HCT116 (cell line): ENCODE results near the gene MAP2K1. TPM values are rescaled to one million over a fixed set of nuclear protein-coding genes. Genes with fewer than 3 reads are reported as not detected.
A peak's percentile ranks its signal among the peaks of the same experiment; 100 is the strongest.

Source experiments
- ATAC-seq: fragments of 200-7000 bp; cut with Tn5 transposase; 2 replicates; pipeline ENCODE4 v1.9.1; 2020; ENCODE audit warnings: mild to moderate bottlenecking, moderate library complexity
- BruUV-seq: library from RNA; stranded (reverse); fragments of 400-500 nt; replicated peaks from 2 replicates; lab custom pipeline; 2021; lab: Mats Ljungman, UMichigan
- CTCF ChIA-PET: fragments of 300-600 bp; sonication (Branson Sonifier 250); formaldehyde crosslinking; loops from one replicate; lab custom pipeline; 2021; ENCODE audit warnings: antibody characterized with exemption; lab: Charles Lee
- POLR2A ChIA-PET: fragments of 300-600, 350-600 bp; sonication (Branson Sonifier 250); formaldehyde crosslinking; loops from one replicate; lab custom pipeline; 2021; ENCODE audit warnings: antibody characterized with exemption; lab: Charles Lee
- RAD21 ChIA-PET, 2 experiments: fragments of 300-600 bp; sonication (Branson Sonifier 250); formaldehyde crosslinking; loops; one replicate each; lab custom pipeline; 2023; ENCODE audit warnings: low total read pairs in 2 of 2; ENCODE audit not compliant: uncharacterized antibody in 2 of 2, unreplicated experiment in 2 of 2, low non-redundant PET in 1 of 2; lab: Charles Lee
- DNase-seq: peaks from one replicate; pipeline ENCODE4 v3.0.0-alpha.2; 2010; ENCODE audit warnings: low read depth, low spot score
- H2AFZ ChIP-seq: fragments of 200-600 bp; shearing (Covaris generic), sonication (generic); 2 replicates; pipeline ENCODE4 v1.6.1; 2017; ENCODE audit warnings: low read depth, mixed run types, mixed read lengths, antibody characterized with exemption, low read length; ENCODE audit not compliant: poor library complexity, severe bottlenecking
- H3K27ac ChIP-seq: 2 replicates; pipeline ENCODE4 v1.5.1; 2012; ENCODE audit warnings: low read depth, low read length
- H3K27me3 ChIP-seq: fragments of 200-600 bp; sonication (generic); 2 replicates; pipeline ENCODE4 v1.6.1; 2016; ENCODE audit warnings: mixed run types, low read length, mixed read lengths; ENCODE audit not compliant: insufficient read depth
- H3K36me3 ChIP-seq, 2 experiments: fragments of 200-500 bp in 1 of 2; fragments of 200-600 bp in 1 of 2; sonication (Bioruptor generic) in 1 of 2; sonication (generic) in 1 of 2; 2 replicates each; pipeline versions ENCODE4 v1.5.1 to v1.6.1; 2014 to 2016; ENCODE audit warnings: low read length in 2 of 2, inconsistent platforms in 1 of 2, mixed read lengths in 1 of 2, mixed run types in 1 of 2; ENCODE audit not compliant: insufficient read depth in 2 of 2, control insufficient read depth in 1 of 2
- H3K4me1 ChIP-seq, 2 experiments: fragments of 200-600 bp in 1 of 2; sonication (generic) in 1 of 2; 2 replicates each; pipeline versions ENCODE4 v1.5.1 to v1.6.1; 2012 to 2017; ENCODE audit warnings: low read length in 2 of 2, inconsistent platforms in 1 of 2, mild to moderate bottlenecking in 1 of 2, mixed read lengths in 1 of 2, mixed run types in 1 of 2, moderate library complexity in 1 of 2; ENCODE audit not compliant: insufficient read depth in 2 of 2, control insufficient read depth in 1 of 2
- H3K4me2 ChIP-seq: fragments of 200-600 bp; sonication (generic); 2 replicates; pipeline ENCODE4 v1.6.1; 2017; ENCODE audit warnings: mixed run types, low read length, mixed read lengths
- H3K4me3 ChIP-seq, 2 experiments: fragments of 200-600 bp in 1 of 2; sonication (generic) in 1 of 2; replicated peaks in 1 of 2; 2 replicates each; pipeline ENCODE4 v1.5.1; 2011 to 2016; ENCODE audit warnings: low read length in 2 of 2, control low read depth in 1 of 2, low read depth in 1 of 2, mild to moderate bottlenecking in 1 of 2, mixed read lengths in 1 of 2, mixed run types in 1 of 2
- H3K79me2 ChIP-seq: fragments of 200-600 bp; sonication (generic); 2 replicates; pipeline ENCODE4 v1.6.1; 2017; ENCODE audit warnings: mild to moderate bottlenecking, mixed run types, low read length, moderate library complexity, mixed read lengths; ENCODE audit not compliant: insufficient read depth
- H3K9ac ChIP-seq: fragments of 200-600 bp; sonication (generic); 2 replicates; pipeline ENCODE4 v1.6.1; 2016; ENCODE audit warnings: low read length, mixed read lengths
- H3K9me2 ChIP-seq: fragments of 200-600 bp; sonication (generic), shearing (Covaris generic); 2 replicates; pipeline ENCODE4 v1.6.1; 2017; ENCODE audit warnings: mixed run types, mild to moderate bottlenecking, moderate library complexity; ENCODE audit not compliant: insufficient read depth
- H3K9me3 ChIP-seq, 2 experiments: fragments of 200-500 bp in 1 of 2; fragments of 200-600 bp in 1 of 2; sonication (Bioruptor generic) in 1 of 2; sonication (generic) in 1 of 2; 2 replicates each; pipeline ENCODE4 v1.6.1; 2014 to 2017; ENCODE audit warnings: low read length in 2 of 2, mixed read lengths in 2 of 2, inconsistent platforms in 1 of 2, low read depth in 1 of 2, mild to moderate bottlenecking in 1 of 2, mixed run types in 1 of 2, moderate library complexity in 1 of 2; ENCODE audit not compliant: control insufficient read depth in 1 of 2, insufficient read depth in 1 of 2
- H4K20me1 ChIP-seq: fragments of 200-600 bp; sonication (generic), shearing (Covaris generic); 2 replicates; pipeline ENCODE4 v1.6.1; 2017; ENCODE audit warnings: mixed run types, mild to moderate bottlenecking, moderate library complexity; ENCODE audit not compliant: insufficient read depth
- CBX3 ChIP-seq: IDR thresholded peaks from 2 replicates; pipeline ENCODE4 v1.6.1; 2012; ENCODE audit warnings: low read depth
- CTCF ChIP-seq, 3 experiments: fragments of 200-600 bp in 1 of 3; sonication (generic) in 1 of 3; IDR thresholded peaks in 2 of 3; conservative IDR thresholded peaks in 1 of 3; 2 replicates each; pipeline ENCODE4 v1.5.1; 2012 to 2017; ENCODE audit warnings: low read depth in 2 of 3, low read length in 2 of 3, antibody characterized with exemption in 1 of 3, borderline replicate concordance in 1 of 3, control low read depth in 1 of 3, mild to moderate bottlenecking in 1 of 3, mixed read lengths in 1 of 3, mixed run types in 1 of 3, moderate library complexity in 1 of 3; ENCODE audit not compliant: insufficient read depth in 1 of 3
- EGR1 ChIP-seq: IDR thresholded peaks from 2 replicates; pipeline ENCODE4 v1.6.1; 2012; ENCODE audit warnings: low read depth
- FOSL1 ChIP-seq: IDR thresholded peaks from 2 replicates; pipeline ENCODE4 v1.6.1; 2012; ENCODE audit warnings: low read depth
- MAX ChIP-seq: IDR thresholded peaks from 2 replicates; pipeline ENCODE4 v1.6.1; 2012
- POLR2A ChIP-seq: IDR thresholded peaks from 2 replicates; pipeline ENCODE4 v1.7.0; 2011; ENCODE audit warnings: borderline replicate concordance; ENCODE audit not compliant: insufficient read depth, insufficient read length; ENCODE audit errors: extremely low read depth
- YY1 ChIP-seq: IDR thresholded peaks from 2 replicates; pipeline ENCODE4 v1.6.1; 2011; ENCODE audit warnings: low read length, low read depth, moderate library complexity, mild to moderate bottlenecking; ENCODE audit not compliant: insufficient replicate concordance; ENCODE audit errors: extremely low read depth
- ZFX ChIP-seq: fragments of 450-650 bp; IDR thresholded peaks from 2 replicates; pipeline ENCODE4 v1.6.1; 2017
- intact Hi-C: fragments of 100-400 bp; cut with micrococcal nuclease; formaldehyde crosslinking; loops from 2 replicates; pipeline ENCODE4 v1.10.0; 2022
- total RNA-seq: library from RNA; stranded (reverse); gene quantifications from one replicate; pipeline ENCODE4 v1.2.1, GENCODE V29; 2021; ENCODE audit not compliant: unreplicated experiment

MAP2K1 gene
- total RNA-seq, 1 experiment from 2014 or later: 52.3 TPM

- peak overlapping the region; percentile 80 for H3K9ac ChIP-seq
- H3K27me3 ChIP-seq: no peaks in the 10 kb centered on the region
- peaks cover 5% of the 10 kb centered on the region; the same call in 1 of the 2 replicates for H4K20me1 ChIP-seq
- intact Hi-C loops: no loop called here
- H3K36me3 ChIP-seq: 0 out of 4 replicates have a peak, but pooled peaks cover 0 to 2% of the 10 kb centered on the region in 2 experiments
- ChIA-PET POLR2A (interaction anchor here (1.8 to 2.7 kb wide), 2 partner anchors 33 to 110 kb away, joined by 4 to 12 read pairs; partner anchors contain the start of gene SNAPC5), CTCF (interaction anchor here (3.7 kb wide), 1 partner anchor 110 kb away, joined by 27 read pairs; the partner anchor contains the start of gene SNAPC5)
- H3K79me2 ChIP-seq: peaks cover 58% of the 10 kb centered on the region
- H2AFZ ChIP-seq: no peak overlapping the region
- no peak for DNase-seq
- H3K27ac ChIP-seq: peak overlapping the region; percentile 79
- no peaks in the 10 kb centered on the region for H3K9me3 ChIP-seq
- TF ChIP-seq ZFX: no peak
- 0 out of 2 replicates have a peak, but pooled peaks have one; percentile 8 for TF ChIP-seq MAX
- TF ChIP-seq CBX3: no peak
- TF ChIP-seq POLR2A: no peak
- TF ChIP-seq EGR1: no peak
- no peak for TF ChIP-seq FOSL1
- TF ChIP-seq CTCF (IDR thresholded peaks at IDR 0.05 in 2 of 3, conservative IDR thresholded peaks at IDR 0.05 in 1 of 3; ENCODE audit: borderline replicate concordance in 1 of 3, insufficient read depth in 1 of 3, low read depth in 2 of 3, low read length in 2 of 3): no peak
- no peak for TF ChIP-seq YY1
- TF ChIP-seq, all 23 proteins: peak for 1
- ATAC-seq: no peak
- BruUV-seq: no TSS peak
- H3K4me2 ChIP-seq: peak overlapping the region; percentile 66
- H3K9me2 ChIP-seq: no peaks in the 10 kb centered on the region
- peaks cover 4 to 28% of the 10 kb centered on the region in 2 experiments; a peak in 3 of 4 replicates for H3K4me1 ChIP-seq
- RAD21 ChIA-PET: no interaction called here
- H3K4me3 ChIP-seq: peak overlapping the region; percentile 64 to 86
Measured at GRCh38 chr15:66388043-66388363, 1.3 kb downstream of the MAP2K1 start.
